Fibroblast of lung (primary cell): ENCODE measurements around the gene CAPG.

ENCODE experiments used
- EZH2 ChIP-seq: IDR thresholded peaks from 2 replicates; pipeline ENCODE4 v1.5.1; 2012; ENCODE audit warnings: low read length, control low read depth, mild to moderate bottlenecking; ENCODE audit errors: missing control alignments
- TF ChIP-seq, protein P1 (sequence below), 2 donors: IDR thresholded peaks in 1 of 2; conservative IDR thresholded peaks in 1 of 2; 1 replicate in 1 of 2; 2 replicates in 1 of 2; pipeline ENCODE4 v1.5.1; 2011 to 2012; ENCODE audit warnings: low read length in 2 of 2, control low read depth in 1 of 2, inconsistent platforms in 1 of 2, low read depth in 1 of 2, mild to moderate bottlenecking in 1 of 2

DNA sequence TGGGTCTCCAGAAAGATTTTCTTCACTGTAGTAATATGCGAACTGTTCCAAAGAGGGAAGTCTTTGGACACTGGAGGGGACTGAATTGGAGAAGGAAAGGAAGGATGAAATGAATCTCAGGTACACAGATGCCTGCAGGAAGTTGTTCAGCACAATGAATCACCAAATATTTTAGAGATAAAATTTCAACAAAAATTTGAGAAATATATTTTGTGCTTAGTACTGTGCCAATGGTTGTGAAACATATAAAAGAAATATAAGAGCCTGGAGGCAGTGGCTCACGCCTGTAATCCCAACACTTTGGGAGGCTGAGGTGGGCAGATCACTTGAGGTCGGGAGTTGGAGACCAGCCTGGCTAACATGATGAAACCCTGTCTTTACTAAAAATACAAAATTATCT, 52.4 kb downstream of the CAPG start:
- TF ChIP-seq, protein P1, sequence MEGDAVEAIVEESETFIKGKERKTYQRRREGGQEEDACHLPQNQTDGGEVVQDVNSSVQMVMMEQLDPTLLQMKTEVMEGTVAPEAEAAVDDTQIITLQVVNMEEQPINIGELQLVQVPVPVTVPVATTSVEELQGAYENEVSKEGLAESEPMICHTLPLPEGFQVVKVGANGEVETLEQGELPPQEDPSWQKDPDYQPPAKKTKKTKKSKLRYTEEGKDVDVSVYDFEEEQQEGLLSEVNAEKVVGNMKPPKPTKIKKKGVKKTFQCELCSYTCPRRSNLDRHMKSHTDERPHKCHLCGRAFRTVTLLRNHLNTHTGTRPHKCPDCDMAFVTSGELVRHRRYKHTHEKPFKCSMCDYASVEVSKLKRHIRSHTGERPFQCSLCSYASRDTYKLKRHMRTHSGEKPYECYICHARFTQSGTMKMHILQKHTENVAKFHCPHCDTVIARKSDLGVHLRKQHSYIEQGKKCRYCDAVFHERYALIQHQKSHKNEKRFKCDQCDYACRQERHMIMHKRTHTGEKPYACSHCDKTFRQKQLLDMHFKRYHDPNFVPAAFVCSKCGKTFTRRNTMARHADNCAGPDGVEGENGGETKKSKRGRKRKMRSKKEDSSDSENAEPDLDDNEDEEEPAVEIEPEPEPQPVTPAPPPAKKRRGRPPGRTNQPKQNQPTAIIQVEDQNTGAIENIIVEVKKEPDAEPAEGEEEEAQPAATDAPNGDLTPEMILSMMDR (conservative IDR thresholded peaks at IDR 0.05 in 1 of 2, IDR thresholded peaks at IDR 0.05 in 1 of 2; ENCODE audit: low read depth in 1 of 2, low read length in 2 of 2) = no peak
- TF ChIP-seq EZH2 = no peak
